ENCODE data around the gene SHB.

- TF ChIP-seq CTCF (IDR thresholded peaks at IDR 0.05; ENCODE audit: insufficient read depth, low read length, poor library complexity, severe bottlenecking): no peak
- no peak for TF ChIP-seq EZH2phosphoT487 (conservative IDR thresholded peaks at IDR 0.05; ENCODE audit: low read length)
Observed at GRCh38 chr9:37921546-37922300, 147.3 kb downstream of the SHB start.
